ENCODE measurements around the gene PDCD4. TPM values are rescaled to one million over a fixed set of nuclear protein-coding genes. Genes with fewer than 3 reads are reported as not detected.
A peak's percentile ranks its signal among the peaks of the same experiment; 100 is the strongest.

The PDCD4 gene
- polyA plus RNA-seq, 4 donors = 208 to 290 (median 237) TPM

DNA sequence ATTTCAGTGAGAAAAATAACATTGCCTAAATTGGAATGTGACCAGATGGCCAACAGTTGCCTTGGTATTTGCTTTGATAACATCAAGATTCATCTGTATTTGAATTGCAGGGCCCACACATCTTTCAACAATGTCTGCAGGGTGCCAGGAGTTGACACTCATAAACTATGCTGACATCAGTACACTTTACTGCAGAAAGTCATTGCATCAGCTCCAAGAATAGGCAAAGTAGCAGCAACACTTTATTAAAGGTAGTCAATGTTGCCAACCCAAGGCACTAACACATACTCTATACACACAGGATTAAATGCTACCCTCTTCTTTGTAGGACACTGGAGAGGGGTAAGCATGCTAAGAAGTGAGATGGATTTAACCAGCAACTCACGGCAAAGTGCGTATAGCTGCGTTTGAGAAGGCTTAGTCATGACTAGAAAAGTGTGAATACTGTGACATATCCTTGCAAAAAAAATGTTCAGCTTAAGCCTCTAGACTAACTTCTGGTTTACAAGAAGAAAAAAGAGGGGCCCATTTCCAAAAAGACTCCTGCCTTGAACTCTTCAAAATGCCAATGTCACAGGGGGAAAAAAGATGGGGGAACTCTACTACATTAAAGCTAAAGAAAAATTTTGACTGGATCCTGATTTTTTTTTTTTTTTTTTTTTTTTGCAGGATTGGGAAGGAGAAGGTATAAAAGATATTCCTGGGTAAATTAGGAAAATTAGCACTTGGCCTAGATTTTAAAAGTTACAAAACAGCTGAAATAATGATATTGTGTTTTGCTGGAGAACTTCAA is 45.0 kb downstream of the PDCD4 start:
- no peak for DNase-seq (ENCODE audit: low read depth in 4 of 4, low spot score in 3 of 4)

DNA sequence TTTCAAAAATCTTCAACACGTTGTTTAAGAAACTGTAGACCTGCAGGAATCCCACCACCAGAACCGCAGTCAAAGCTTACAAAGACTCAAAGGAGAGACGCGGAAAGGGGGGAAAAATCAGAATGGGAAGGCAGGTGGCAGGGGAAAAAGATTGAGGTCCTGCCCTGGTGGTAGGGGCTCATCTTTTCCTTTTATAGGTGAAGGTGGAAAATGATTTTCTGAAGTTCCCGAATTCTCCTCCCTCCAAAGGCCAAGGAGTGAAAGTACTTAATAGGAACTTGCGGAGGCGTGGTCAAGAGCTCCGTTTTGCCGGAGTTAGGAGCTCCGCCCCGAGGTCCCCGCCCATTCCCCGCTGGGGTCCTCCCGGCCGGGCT is 46.5 kb downstream of the PDCD4 start:
- peak; percentile 89 to 91 (median 90) for DNase-seq (ENCODE audit: low read depth in 4 of 4, low spot score in 3 of 4)

DNA sequence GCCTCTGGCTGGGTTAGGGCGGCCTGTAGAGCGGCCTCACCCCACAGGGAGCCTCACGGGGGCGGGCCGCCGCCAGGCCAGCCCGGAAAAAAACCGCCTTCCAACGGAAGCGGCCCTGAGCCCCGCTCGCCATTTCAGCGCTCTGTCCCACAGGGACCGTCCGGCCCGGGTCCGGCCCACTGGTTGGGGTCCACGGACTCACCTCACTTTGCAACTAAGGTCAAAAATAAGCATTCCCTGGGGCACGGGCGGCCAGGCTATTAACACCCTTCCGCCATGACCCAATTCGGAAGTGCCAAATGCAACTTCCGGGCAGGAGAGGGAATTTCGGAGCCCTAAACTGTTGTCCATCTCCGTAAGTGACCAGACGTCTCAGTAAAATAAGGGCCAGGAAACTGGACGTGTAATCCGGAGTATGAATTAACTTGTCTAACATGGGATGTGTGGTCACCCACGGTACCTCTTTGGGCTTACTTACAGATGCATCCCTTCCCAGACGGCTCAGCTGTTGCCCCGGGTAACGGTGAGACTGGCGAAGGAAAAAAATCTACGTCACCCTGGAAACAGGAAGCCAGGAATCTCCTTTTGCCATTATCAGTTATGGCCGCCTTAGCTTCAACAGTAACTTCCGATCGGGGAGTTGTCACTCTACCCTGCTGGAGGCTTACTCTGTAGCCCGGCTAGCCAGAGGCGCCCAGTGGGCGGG is 47.1 kb downstream of the PDCD4 start, which contains the start of gene BBIP1:
Gene BBIP1, minus strand, starts transcription at position 538 of the 706 bp plus-strand sequence. CDS start 1,023 bp downstream, outside the sequence.
- DNase-seq (ENCODE audit: low read depth in 4 of 4, low spot score in 3 of 4) = peak; percentile 94 to 99 (median 99)

DNA sequence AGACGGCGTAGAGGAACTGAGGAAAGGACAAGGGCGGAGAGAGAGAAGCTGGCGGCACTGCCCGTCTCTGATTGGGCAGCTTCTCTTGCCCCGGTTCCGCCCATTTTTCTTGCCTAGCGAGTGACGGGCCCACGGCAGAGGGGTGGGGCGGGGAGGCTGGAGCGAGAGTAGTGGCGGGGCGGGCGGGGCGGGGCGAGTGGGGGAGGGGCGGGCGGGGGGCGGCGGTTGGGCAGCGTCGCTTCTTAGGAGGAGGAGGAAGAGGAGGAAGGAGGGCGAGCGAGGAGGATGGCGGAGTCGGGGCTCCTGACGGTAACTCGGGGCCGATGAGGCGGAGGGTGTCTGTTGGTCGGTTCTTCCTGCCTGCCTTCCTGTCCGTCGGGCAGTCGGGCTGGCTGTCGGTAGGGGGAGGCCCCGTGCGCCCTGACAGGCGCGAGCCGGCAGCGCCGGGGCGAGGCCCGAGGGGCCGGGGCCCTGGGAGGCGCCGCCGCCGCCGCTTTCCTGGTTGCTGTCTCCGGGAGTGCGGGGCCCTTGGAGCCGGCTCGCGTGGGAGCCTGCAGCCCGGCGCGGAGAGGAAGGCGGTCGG is 47.7 kb downstream of the PDCD4 start, which contains the start of gene SHOC2:
Gene SHOC2, plus strand, starts transcription at position 256 of the 583 bp plus-strand sequence. CDS start 44,755 bp downstream, outside the sequence.
- peak in 2 of 4 donors; percentile 41 to 42 for DNase-seq (ENCODE audit: low read depth in 4 of 4, low spot score in 3 of 4)

DNA sequence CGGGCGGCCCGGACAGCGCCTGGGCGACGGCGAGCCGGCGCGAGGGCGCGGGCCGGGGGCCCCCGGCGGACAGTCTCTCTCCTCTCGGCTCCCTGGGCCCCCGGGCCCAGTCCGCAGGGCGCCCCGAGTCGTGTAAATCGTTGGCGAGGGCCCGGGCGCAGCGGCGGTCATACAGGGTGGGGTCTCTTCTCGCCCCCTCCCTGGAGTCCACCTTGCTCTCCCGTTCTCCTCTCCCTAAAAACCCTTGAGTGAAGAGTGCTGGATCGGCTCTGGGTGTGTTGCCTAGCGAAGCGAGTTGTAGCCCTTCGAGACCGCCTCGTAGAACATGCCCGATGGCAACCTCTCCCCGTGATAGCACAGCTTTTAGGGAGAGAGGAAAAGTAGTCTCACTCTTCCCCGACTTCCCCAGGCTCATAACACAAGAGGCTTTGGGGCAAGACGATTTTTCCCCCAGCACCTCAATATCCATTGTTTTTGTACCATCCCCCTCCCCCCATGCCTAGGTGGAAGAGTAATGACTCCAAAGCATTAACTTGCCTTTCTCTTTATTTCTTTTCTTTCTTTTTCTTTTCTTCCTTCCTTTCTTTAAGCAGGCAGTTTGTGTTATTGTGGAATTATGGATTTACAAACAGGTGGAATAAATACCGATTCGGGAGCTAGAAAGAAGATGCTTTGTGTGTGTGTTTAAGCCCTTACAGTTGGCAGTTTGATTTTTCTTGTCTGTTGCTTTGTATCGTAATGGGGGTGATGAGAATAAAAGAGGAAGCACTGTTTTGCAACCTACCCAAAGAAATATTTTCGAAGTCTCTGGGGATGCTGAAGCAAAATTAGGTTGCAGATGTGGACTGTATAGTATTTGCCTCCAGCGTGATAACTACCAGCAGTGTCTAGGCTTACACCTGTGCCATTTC is 48.5 kb downstream of the PDCD4 start:
- DNase-seq (ENCODE audit: low read depth in 4 of 4, low spot score in 3 of 4) = peak in 3 of 4 donors; percentile 50 to 57 (median 51)

DNA sequence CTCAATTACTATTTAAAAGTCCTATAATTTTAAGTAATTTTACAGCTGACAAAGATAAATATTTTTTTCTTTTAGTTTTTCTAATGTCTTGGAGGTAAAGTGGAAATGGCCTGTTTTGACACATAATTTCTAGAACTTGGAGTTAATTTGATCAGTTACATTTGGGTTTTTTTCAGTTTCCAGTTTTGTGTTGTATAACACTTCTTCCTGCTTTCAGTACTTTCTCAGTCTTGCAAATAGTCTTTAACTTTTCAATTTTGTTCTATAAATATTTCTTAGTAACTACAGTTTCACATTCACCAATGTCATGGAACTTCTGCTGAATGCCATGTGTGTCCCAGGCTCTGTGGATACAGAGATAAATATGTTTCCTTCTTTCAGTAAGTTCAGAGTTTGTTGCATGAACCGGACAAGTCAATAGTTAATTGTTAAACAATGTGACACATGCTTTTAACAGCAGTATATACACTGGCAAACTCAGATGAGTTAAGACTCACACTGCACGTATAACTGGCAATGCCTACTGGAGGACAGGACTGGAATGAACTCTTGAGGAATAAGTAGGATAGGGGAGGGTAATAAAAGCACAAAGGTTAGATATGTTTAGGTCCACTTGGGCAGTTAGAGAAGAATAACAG is 52.2 kb downstream of the PDCD4 start:
- no peak for DNase-seq (ENCODE audit: low read depth in 4 of 4, low spot score in 3 of 4)

DNA sequence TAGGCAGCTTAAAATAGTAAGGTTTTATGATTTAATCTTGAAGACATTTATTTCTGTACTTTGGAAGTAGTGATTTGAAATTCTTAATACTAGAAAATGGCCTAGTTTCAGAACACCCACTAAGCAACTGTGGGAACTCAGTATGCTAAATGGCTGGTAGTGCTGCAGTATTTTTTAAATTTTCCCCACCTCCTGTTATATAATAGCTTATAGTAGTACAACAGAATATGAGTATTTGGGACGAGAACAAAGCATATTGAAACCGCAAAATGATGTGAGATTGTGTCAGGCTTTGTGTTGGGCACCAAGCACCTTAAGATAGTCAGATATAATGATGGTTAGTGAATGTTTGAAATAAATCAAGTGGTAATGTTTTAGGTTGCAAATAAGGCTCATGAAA is 55.7 kb downstream of the PDCD4 start:
- DNase-seq (ENCODE audit: low read depth in 4 of 4, low spot score in 3 of 4) = no peak

DNA sequence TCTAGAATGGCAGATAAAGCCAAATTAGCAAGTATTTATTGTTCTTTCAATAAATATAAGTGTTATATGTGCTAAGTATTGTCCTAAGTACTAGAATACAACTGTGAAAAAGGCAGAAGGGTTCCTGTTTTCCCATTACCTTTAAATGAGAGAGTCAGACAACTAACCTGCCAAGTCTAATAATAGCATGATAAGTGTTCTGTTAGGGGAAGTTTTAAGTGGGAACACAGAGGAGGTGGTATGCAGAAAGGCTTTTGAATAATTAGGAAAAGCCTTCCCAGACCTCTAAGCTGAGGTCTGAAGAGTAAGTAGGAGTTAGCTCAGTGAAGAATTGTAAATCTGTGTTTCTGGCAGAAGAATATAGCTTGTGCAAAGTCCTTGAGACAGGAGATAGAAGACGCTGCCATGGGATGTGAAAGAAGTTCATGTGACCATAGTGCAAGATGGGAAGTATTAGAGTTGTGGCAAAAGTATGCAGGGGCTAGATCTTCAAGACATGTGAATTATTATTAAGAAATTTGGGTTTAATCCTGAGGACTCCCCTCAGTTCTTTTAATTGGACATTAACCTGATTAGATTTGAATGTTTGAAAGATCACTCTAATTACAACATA is 60.1 kb downstream of the PDCD4 start:
- DNase-seq (ENCODE audit: low read depth in 4 of 4, low spot score in 3 of 4) = no peak

DNA sequence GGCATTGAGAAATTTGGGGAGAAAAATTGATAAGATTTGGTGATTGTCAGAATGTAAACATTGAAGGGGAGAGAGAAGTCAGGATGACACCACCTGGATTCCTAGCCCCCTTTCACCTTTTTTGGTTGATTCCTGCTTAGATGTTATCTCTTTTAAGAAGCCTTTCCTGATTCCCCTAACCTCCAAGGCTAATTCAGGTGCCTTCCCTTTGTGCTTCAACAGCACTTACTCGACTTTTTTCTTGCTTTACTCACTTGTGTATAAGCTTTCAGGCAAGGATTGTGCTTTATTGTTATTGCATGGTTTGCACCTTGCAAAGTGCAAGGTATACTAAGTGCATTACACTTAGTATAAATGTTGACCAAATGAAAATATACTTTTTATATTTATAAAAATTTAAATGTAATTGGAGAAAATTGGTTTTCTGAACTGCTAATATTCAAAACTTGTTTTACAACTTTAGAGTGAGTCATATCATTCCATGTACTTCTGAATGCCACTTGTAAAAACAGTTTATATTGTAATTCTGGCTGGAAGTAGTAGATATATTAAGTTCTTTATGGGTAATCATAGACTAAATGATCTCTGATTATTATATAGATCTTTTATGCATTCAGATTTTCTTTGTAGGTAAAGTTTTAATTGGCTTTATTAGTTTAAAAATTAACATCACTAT is 60.9 kb downstream of the PDCD4 start:
- DNase-seq (ENCODE audit: low read depth in 4 of 4, low spot score in 3 of 4) = no peak

DNA sequence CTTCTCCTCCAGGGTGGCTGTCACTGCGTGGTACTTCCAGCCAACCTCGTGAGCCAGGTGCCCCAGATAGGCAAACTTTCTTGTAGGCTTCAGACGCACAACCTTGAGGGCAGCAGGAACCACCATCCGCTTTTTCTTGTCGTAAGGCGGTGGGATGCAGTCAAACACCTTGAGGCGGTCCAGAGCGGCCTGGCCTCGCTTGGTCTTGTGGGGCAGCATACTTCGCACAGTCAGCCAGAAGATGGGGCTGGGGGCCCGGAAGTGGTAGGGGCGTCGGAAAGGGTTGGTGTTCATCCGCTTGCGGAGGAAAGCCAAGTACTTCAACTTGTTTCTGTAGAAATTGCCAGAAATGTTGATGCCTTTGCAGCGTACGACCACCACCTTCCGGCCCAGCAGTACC is 65.0 kb downstream of the PDCD4 start:
- DNase-seq (ENCODE audit: low read depth in 4 of 4, low spot score in 3 of 4) = no peak

DNA sequence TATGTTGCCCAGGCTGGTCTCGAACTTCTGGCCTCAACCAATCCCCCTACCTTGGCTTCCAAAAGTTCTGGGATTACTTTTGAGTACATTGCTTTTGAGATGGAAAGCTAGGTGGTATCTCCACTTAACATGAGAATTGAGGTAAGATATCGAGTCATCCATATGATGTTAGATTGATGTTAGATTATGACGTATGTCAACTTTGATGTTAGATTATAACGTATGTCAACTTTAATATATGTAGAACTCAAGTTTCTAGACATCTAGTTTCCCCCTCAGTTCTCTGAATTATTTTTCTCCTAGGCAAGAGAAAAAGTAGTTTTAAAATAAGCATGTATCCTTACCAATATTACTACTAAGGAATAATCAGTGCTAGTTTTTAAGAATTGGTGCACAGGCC is 67.7 kb downstream of the PDCD4 start:
- DNase-seq (ENCODE audit: low read depth in 4 of 4, low spot score in 3 of 4) = no peak

DNA sequence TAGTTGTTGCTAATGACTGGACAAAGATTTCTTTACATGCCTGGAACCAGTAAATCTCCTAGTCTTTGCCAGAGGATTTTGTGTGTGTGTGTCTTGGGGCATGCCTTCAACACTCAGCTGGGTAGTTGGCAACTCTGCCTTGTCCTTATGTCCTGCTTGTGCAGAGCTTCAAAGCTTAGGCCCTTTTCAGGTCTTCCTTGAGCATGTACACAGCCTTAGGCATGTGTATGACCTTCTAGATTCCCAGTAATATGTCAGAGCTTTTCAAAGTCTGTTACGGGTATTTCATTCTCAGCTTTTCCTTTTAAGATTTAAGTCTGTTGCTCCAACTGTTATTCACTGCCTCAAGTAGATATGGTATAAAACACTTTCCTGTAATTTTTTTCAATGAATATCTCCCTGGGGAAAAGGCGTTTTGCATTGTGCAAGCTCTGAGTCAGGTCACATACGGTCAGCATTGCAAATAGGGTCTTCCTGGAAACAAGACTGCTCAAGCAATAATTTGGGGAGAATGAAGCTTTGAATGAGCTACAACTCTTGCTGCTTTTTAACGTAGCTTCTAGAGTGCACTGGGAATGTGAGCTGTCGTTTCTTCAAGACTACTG is 73.2 kb downstream of the PDCD4 start:
- no peak for DNase-seq (ENCODE audit: low read depth in 4 of 4, low spot score in 3 of 4)

DNA sequence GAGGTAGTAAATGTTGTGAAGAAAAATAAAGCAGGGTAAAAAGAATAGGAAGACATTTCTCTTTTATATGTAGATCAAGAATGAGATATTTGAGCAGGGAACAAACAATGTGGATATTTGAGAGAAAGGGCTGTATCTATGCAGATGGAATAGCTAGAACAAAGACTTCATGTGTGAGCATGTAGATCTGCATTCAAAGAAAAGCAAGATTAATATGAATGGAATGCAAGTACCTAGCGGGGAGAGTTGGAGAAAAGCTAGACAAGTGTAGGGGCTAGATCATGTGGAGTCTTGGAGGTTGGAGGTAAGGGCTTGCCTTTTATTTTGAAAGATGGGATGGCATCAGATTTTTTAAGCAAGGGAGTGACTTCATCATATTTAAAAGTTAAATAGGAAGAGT is 74.8 kb downstream of the PDCD4 start:
- DNase-seq (ENCODE audit: low read depth in 4 of 4, low spot score in 3 of 4) = no peak

DNA sequence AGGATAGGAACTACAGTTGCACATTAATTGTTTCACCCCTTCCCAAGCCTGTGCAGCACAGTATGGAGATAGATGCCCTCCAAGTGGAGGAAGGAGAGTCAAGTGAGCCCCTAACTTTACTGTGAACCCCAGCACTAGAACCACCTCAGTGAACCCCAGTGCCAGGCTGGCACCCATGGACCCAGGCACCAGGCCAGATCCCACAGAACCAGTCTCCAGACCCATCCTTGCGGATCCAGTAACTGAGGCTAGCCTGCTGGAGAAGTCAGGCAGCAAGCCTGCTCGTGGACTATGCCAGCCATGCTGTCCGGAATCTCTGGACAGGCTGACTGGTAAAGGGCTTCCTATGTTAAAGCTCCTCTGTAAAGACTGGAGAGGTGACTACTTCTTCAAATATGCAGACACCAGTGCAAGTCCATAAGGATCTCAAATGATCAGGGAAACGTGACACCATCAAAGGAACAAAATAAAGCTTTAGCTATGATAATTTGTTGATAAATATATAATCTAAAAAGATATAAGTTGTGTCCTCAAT is 75.4 kb downstream of the PDCD4 start:
- no peak for DNase-seq (ENCODE audit: low read depth in 4 of 4, low spot score in 3 of 4)
